H9 (cell line): ENCODE results near the gene EAF2. TPM values are rescaled to one million over a fixed set of nuclear protein-coding genes. Genes with fewer than 3 reads are reported as not detected.

Experiments
- DNase-seq: peaks from one replicate; pipeline ENCODE4 v3.0.0-alpha.2; 2017
- H2AFZ ChIP-seq: one replicate; pipeline ENCODE4 v1.6.1; 2013; ENCODE audit warnings: mild to moderate bottlenecking, low read length, control low read depth, moderate library complexity
- H2AK5ac ChIP-seq: 2 replicates; pipeline ENCODE4 v1.6.1; 2013; ENCODE audit warnings: low read length, control low read depth, mixed read lengths; ENCODE audit not compliant: insufficient read length
- H2BK120ac ChIP-seq: one replicate; pipeline ENCODE4 v1.6.1; 2013; ENCODE audit warnings: low read depth, mild to moderate bottlenecking, low read length, control low read depth, inconsistent platforms; ENCODE audit not compliant: poor library complexity, severe bottlenecking
- H2BK12ac ChIP-seq: 2 replicates; pipeline ENCODE4 v1.6.1; 2013; ENCODE audit warnings: low read length, control low read depth, mixed read lengths, low read depth; ENCODE audit not compliant: insufficient read length
- H2BK15ac ChIP-seq: 2 replicates; pipeline ENCODE4 v1.6.1; 2013; ENCODE audit warnings: low read depth, low read length, control low read depth
- H2BK20ac ChIP-seq: one replicate; pipeline ENCODE4 v1.6.1; 2013; ENCODE audit warnings: low read depth, mild to moderate bottlenecking, low read length, control low read depth, inconsistent platforms; ENCODE audit not compliant: poor library complexity, severe bottlenecking
- H2BK5ac ChIP-seq: 2 replicates; pipeline ENCODE4 v1.6.1; 2013; ENCODE audit warnings: low read length, control low read depth, mixed read lengths; ENCODE audit not compliant: insufficient read length
- H3K14ac ChIP-seq: 2 replicates; pipeline ENCODE4 v1.6.1; 2013; ENCODE audit warnings: low read length, control low read depth; ENCODE audit not compliant: insufficient read depth
- H3K18ac ChIP-seq: 2 replicates; pipeline ENCODE4 v1.6.1; 2013; ENCODE audit warnings: low read depth, mild to moderate bottlenecking, mixed read lengths, low read length, control low read depth; ENCODE audit not compliant: insufficient read length
- H3K23ac ChIP-seq: 2 replicates; pipeline ENCODE4 v1.6.1; 2013; ENCODE audit warnings: low read length, control low read depth, mixed read lengths, low read depth; ENCODE audit not compliant: insufficient read length
- H3K23me2 ChIP-seq: 2 replicates; pipeline ENCODE4 v1.6.1; 2013; ENCODE audit warnings: low read depth, mild to moderate bottlenecking, mixed read lengths, low read length, control low read depth; ENCODE audit not compliant: insufficient read length, poor library complexity, severe bottlenecking
- H3K27ac ChIP-seq: 2 replicates; pipeline ENCODE4 v1.5.1; 2013; ENCODE audit warnings: low read length, control low read depth, mixed read lengths, low read depth; ENCODE audit not compliant: insufficient read length
- H3K27me3 ChIP-seq: 2 replicates; pipeline ENCODE4 v1.6.1; 2013; ENCODE audit warnings: low read length, control low read depth, inconsistent platforms; ENCODE audit not compliant: insufficient read depth
- H3K4ac ChIP-seq: 2 replicates; pipeline ENCODE4 v1.6.1; 2013; ENCODE audit warnings: low read depth, mild to moderate bottlenecking, control low read depth, inconsistent platforms, low read length, moderate library complexity
- H3K4me1 ChIP-seq: 2 replicates; pipeline ENCODE4 v1.6.1; 2013; ENCODE audit warnings: low read length, control low read depth, inconsistent platforms; ENCODE audit not compliant: insufficient read depth
- H3K4me2 ChIP-seq: 2 replicates; pipeline ENCODE4 v1.6.1; 2013; ENCODE audit warnings: low read length, control low read depth, mixed read lengths; ENCODE audit not compliant: insufficient read length, insufficient read depth
- H3K56ac ChIP-seq: 2 replicates; pipeline ENCODE4 v1.6.1; 2013; ENCODE audit warnings: low read depth, mild to moderate bottlenecking, mixed read lengths, low read length, control low read depth; ENCODE audit not compliant: insufficient read length
- H3K79me1 ChIP-seq: 2 replicates; pipeline ENCODE4 v1.6.1; 2013; ENCODE audit warnings: low read depth, mild to moderate bottlenecking, moderate library complexity, low read length, control low read depth, inconsistent platforms; ENCODE audit not compliant: insufficient read depth, poor library complexity, severe bottlenecking
- H3K79me2 ChIP-seq: 2 replicates; pipeline ENCODE4 v1.6.1; 2013; ENCODE audit warnings: low read length, control low read depth, inconsistent platforms; ENCODE audit not compliant: insufficient read depth
- H3K9ac ChIP-seq: 2 replicates; pipeline ENCODE4 v1.6.1; 2013; ENCODE audit warnings: low read length, control low read depth, mixed read lengths; ENCODE audit not compliant: insufficient read length; ENCODE audit errors: extremely low read depth
- H3K9me3 ChIP-seq: one replicate; pipeline ENCODE4 v1.6.1; 2013; ENCODE audit warnings: low read depth, low read length, inconsistent platforms; ENCODE audit not compliant: control insufficient read depth
- H3T11ph ChIP-seq: one replicate; pipeline ENCODE4 v1.6.1; 2013; ENCODE audit warnings: mild to moderate bottlenecking, low read length, control low read depth, inconsistent platforms
- H4K20me1 ChIP-seq: one replicate; pipeline ENCODE4 v1.6.1; 2013; ENCODE audit not compliant: control insufficient read depth, insufficient read length, insufficient read depth
- H4K5ac ChIP-seq: 2 replicates; pipeline ENCODE4 v1.6.1; 2013; ENCODE audit warnings: low read depth, mild to moderate bottlenecking, mixed read lengths, low read length, control low read depth; ENCODE audit not compliant: insufficient read length
- H4K8ac ChIP-seq: replicated peaks from 2 replicates; pipeline ENCODE4 v1.6.1; 2013; ENCODE audit warnings: low read length, control low read depth, mixed read lengths, low read depth; ENCODE audit not compliant: insufficient read length
- H4K91ac ChIP-seq: 2 replicates; pipeline ENCODE4 v1.6.1; 2013; ENCODE audit warnings: low read depth, mild to moderate bottlenecking, moderate library complexity, mixed read lengths, low read length, control low read depth; ENCODE audit not compliant: insufficient read length
- H3K27ac Mint-ChIP-seq, 3 experiments: 2 replicates in 2 of 3; 3 replicates in 1 of 3; pipeline ENCODE4 v1.8.0; 2020 to 2021; ENCODE audit warnings: mixed read lengths in 3 of 3, mild to moderate bottlenecking in 1 of 3, moderate library complexity in 1 of 3
- H3K27me3 Mint-ChIP-seq: 2 replicates; pipeline ENCODE4 v1.8.0; 2021; ENCODE audit warnings: low read depth, mild to moderate bottlenecking, moderate library complexity, mixed read lengths
- H3K36me3 Mint-ChIP-seq, 3 experiments: 2 replicates in 2 of 3; 3 replicates in 1 of 3; pipeline ENCODE4 v1.8.0; 2020 to 2021; ENCODE audit warnings: low read depth in 3 of 3, mixed read lengths in 3 of 3; ENCODE audit not compliant: insufficient read depth in 1 of 3
- H3K4me1 Mint-ChIP-seq, 2 experiments: 2 replicates each; pipeline ENCODE4 v1.8.0; 2020; ENCODE audit warnings: mixed read lengths in 2 of 2
- H3K4me3 Mint-ChIP-seq, 2 experiments: 2 replicates in 1 of 2; 3 replicates in 1 of 2; pipeline ENCODE4 v1.8.0; 2020 to 2021; ENCODE audit warnings: mild to moderate bottlenecking in 2 of 2, mixed read lengths in 2 of 2, moderate library complexity in 1 of 2
- H3K9me3 Mint-ChIP-seq, 2 experiments: 2 replicates in 1 of 2; 3 replicates in 1 of 2; pipeline ENCODE4 v1.8.0; 2020; ENCODE audit warnings: mild to moderate bottlenecking in 2 of 2, mixed read lengths in 2 of 2, moderate library complexity in 1 of 2
- CTCF ChIP-seq: fragments of 200-600 bp; sonication (generic); conservative IDR thresholded peaks from 3 replicates; pipeline ENCODE4 v1.8.0; 2021; ENCODE audit warnings: antibody characterized with exemption, mild to moderate bottlenecking
- total RNA-seq: library from RNA; stranded (reverse); gene quantifications from 2 replicates; pipeline ENCODE4 v1.2.1, GENCODE V29; 2021

The EAF2 gene
- total RNA-seq, 1 experiment from 2014 or later: 4.3 TPM

- Histone ChIP-seq H2BK15ac (no peak overlapping the region), H4K5ac (no peak overlapping the region), H3K27ac (no peak overlapping the region), H3K18ac (no peak overlapping the region), H4K8ac (no peak overlapping the region), H3K56ac (no peak overlapping the region), H3K23me2 (no peaks in the 10 kb centered on the region), H3K9me3 (no peaks in the 10 kb centered on the region), H2AK5ac (no peak overlapping the region), H3K14ac (no peak overlapping the region), H3K79me2 (no peaks in the 10 kb centered on the region), H4K91ac (no peak overlapping the region), H3K9ac (no peak overlapping the region), H2AFZ (no peak overlapping the region), H2BK12ac (no peak overlapping the region), H2BK120ac (no peak overlapping the region), H3K4me2 (no peak overlapping the region), H3K27me3 (no peaks in the 10 kb centered on the region), H3T11ph (no peak overlapping the region), H3K23ac (no peak overlapping the region), H2BK5ac (no peak overlapping the region), H3K4ac (no peak overlapping the region), H3K4me1 (no peaks in the 10 kb centered on the region), H3K79me1 (no peaks in the 10 kb centered on the region), H4K20me1 (no peaks in the 10 kb centered on the region), H2BK20ac (no peak overlapping the region)
- TF ChIP-seq CTCF: no peak
- Mint-ChIP-seq H3K27me3 (no peaks in the 10 kb centered on the region), H3K4me3 (no peak overlapping the region), H3K36me3 (peaks cover 0 to 5% (median 3%) of the 10 kb centered on the region in 3 experiments; a peak in 4 of 7 replicates), H3K9me3 (peaks cover 0 to 3% of the 10 kb centered on the region in 2 experiments; a peak in 1 of 5 replicates), H3K27ac (no peak overlapping the region), H3K4me1 (no peaks in the 10 kb centered on the region)
- no peak for DNase-seq
These were observed 35.7 kb downstream of the EAF2 start for GRCh38 chr3:121870717-121871116.
